CD4-positive, alpha-beta T cell treated with Interleukin-6 for 4 hours (primary cell): ENCODE measurements around the gene FAT4.

ENCODE experiments used
- DNase-seq: peaks from one replicate; pipeline ENCODE4 v3.0.0-alpha.2; 2020; ENCODE audit warnings: mixed read lengths

FAT4 gene

GRCh38 chr4:125319311-125319710, 4.6 kb downstream of the FAT4 start:
- no peak for DNase-seq

GRCh38 chr4:125321709-125322365, 7.1 kb downstream of the FAT4 start:
- no peak for DNase-seq

GRCh38 chr4:125322366-125322730, 7.6 kb downstream of the FAT4 start:
- no peak for DNase-seq

- no peak for DNase-seq
Measured at GRCh38 chr4:125323654-125324053, 8.9 kb downstream of the FAT4 start.

GRCh38 chr4:125325733-125326132, 11.0 kb downstream of the FAT4 start:
- no peak for DNase-seq

GRCh38 chr4:125331116-125331515, 16.4 kb downstream of the FAT4 start:
- no peak for DNase-seq

GRCh38 chr4:125334926-125335325, 20.2 kb downstream of the FAT4 start:
- DNase-seq, result no peak

- DNase-seq, result no peak
Measured at GRCh38 chr4:125338814-125339213, 24.1 kb downstream of the FAT4 start.

GRCh38 chr4:125344198-125344597, 29.4 kb downstream of the FAT4 start:
- DNase-seq, result no peak

- DNase-seq, result no peak
Measured at GRCh38 chr4:125346616-125347015, 31.9 kb downstream of the FAT4 start.

GRCh38 chr4:125350470-125351135, 35.8 kb downstream of the FAT4 start:
- no peak for DNase-seq

- no peak for DNase-seq
Measured at GRCh38 chr4:125352521-125352920, 37.8 kb downstream of the FAT4 start.

- DNase-seq, result no peak
Measured at GRCh38 chr4:125353131-125353530, 38.4 kb downstream of the FAT4 start.

- DNase-seq, result no peak
Measured at GRCh38 chr4:125355791-125356190, 41.0 kb downstream of the FAT4 start.

GRCh38 chr4:125357675-125358074, 42.9 kb downstream of the FAT4 start:
- DNase-seq, result no peak

GRCh38 chr4:125358453-125358852, 43.7 kb downstream of the FAT4 start:
- DNase-seq, result no peak

GRCh38 chr4:125359363-125359762, 44.6 kb downstream of the FAT4 start:
- no peak for DNase-seq

GRCh38 chr4:125359960-125360634, 45.3 kb downstream of the FAT4 start:
- no peak for DNase-seq

- no peak for DNase-seq
Measured at GRCh38 chr4:125360727-125361126, 46.0 kb downstream of the FAT4 start.
